GM18870 (cell line): ENCODE data around the gene SPOCK1.

Source experiments
- ATAC-seq: cut with Tn5 transposase; IDR thresholded peaks from one replicate; pipeline ENCODE4 v1.9.1; 2021; ENCODE audit warnings: moderate library complexity; ENCODE audit not compliant: unreplicated experiment

SPOCK1 gene

GRCh38 chr5:137496919-137497318 is 2.2 kb downstream of the SPOCK1 start:
- no peak for ATAC-seq

GRCh38 chr5:137492331-137492730 is 6.8 kb downstream of the SPOCK1 start:
- no peak for ATAC-seq

GRCh38 chr5:137491121-137491520 is 8.0 kb downstream of the SPOCK1 start:
- ATAC-seq = no peak

GRCh38 chr5:137490591-137490990 is 8.5 kb downstream of the SPOCK1 start:
- no peak for ATAC-seq

GRCh38 chr5:137488974-137489373 is 10.2 kb downstream of the SPOCK1 start:
- no peak for ATAC-seq

- ATAC-seq = no peak
Observed at GRCh38 chr5:137488516-137488915, 10.6 kb downstream of the SPOCK1 start.

GRCh38 chr5:137487600-137487999 is 11.5 kb downstream of the SPOCK1 start:
- ATAC-seq = no peak

- no peak for ATAC-seq
Observed at GRCh38 chr5:137486707-137487106, 12.4 kb downstream of the SPOCK1 start.

- no peak for ATAC-seq
Observed at GRCh38 chr5:137481596-137481995, 17.5 kb downstream of the SPOCK1 start.

GRCh38 chr5:137478043-137478442 is 21.1 kb downstream of the SPOCK1 start:
- no peak for ATAC-seq

- no peak for ATAC-seq
Observed at GRCh38 chr5:137470921-137471220, 28.3 kb downstream of the SPOCK1 start.

- no peak for ATAC-seq
Observed at GRCh38 chr5:137470111-137470920, 28.8 kb downstream of the SPOCK1 start.

- ATAC-seq = no peak
Observed at GRCh38 chr5:137466889-137467288, 32.2 kb downstream of the SPOCK1 start.

GRCh38 chr5:137465930-137466329 is 33.2 kb downstream of the SPOCK1 start:
- ATAC-seq = no peak

GRCh38 chr5:137462816-137463520 is 36.2 kb downstream of the SPOCK1 start:
- no peak for ATAC-seq

GRCh38 chr5:137462265-137462590 is 36.9 kb downstream of the SPOCK1 start:
- no peak for ATAC-seq

GRCh38 chr5:137461391-137462264 is 37.5 kb downstream of the SPOCK1 start:
- ATAC-seq = no peak

GRCh38 chr5:137454671-137455070 is 44.5 kb downstream of the SPOCK1 start:
- ATAC-seq = no peak

GRCh38 chr5:137453483-137454080 is 45.5 kb downstream of the SPOCK1 start:
- ATAC-seq = no peak

GRCh38 chr5:137450759-137451158 is 48.4 kb downstream of the SPOCK1 start:
- no peak for ATAC-seq

- ATAC-seq = no peak
Observed at GRCh38 chr5:137448868-137449267, 50.3 kb downstream of the SPOCK1 start.
